Activated T-cell treated with anti-CD3 and anti-CD28 coated beads, Interleukin-2, amount 50 U/mL, for 24 hours (primary cell): ENCODE results near the gene ARFGEF2.
A peak's percentile ranks its signal among the peaks of the same experiment; 100 is the strongest.
"Not testable (repeated sequence)": the region's sequence is repeated elsewhere in the genome, so short reads cannot be mapped to it uniquely, and the experiment has no call there.

Source experiments
- DNase-seq: peaks from one replicate; pipeline ENCODE4 v3.0.0-alpha.2; 2020
- H3K27ac Mint-ChIP-seq: 2 replicates; pipeline ENCODE4 v1.8.0; 2020; ENCODE audit warnings: mild to moderate bottlenecking, mixed read lengths
- H3K27me3 Mint-ChIP-seq: 2 replicates; pipeline ENCODE4 v1.8.0; 2020; ENCODE audit warnings: mixed read lengths
- H3K36me3 Mint-ChIP-seq: 2 replicates; pipeline ENCODE4 v1.8.0; 2020; ENCODE audit warnings: low read depth, mixed read lengths
- H3K4me1 Mint-ChIP-seq: 2 replicates; pipeline ENCODE4 v1.8.0; 2020; ENCODE audit warnings: low read depth, mixed read lengths
- H3K4me3 Mint-ChIP-seq: 2 replicates; pipeline ENCODE4 v1.8.0; 2020; ENCODE audit warnings: mild to moderate bottlenecking, moderate library complexity, mixed read lengths
- H3K9me3 Mint-ChIP-seq: 2 replicates; pipeline ENCODE4 v1.8.0; 2020; ENCODE audit warnings: mixed read lengths

ARFGEF2 gene

DNA sequence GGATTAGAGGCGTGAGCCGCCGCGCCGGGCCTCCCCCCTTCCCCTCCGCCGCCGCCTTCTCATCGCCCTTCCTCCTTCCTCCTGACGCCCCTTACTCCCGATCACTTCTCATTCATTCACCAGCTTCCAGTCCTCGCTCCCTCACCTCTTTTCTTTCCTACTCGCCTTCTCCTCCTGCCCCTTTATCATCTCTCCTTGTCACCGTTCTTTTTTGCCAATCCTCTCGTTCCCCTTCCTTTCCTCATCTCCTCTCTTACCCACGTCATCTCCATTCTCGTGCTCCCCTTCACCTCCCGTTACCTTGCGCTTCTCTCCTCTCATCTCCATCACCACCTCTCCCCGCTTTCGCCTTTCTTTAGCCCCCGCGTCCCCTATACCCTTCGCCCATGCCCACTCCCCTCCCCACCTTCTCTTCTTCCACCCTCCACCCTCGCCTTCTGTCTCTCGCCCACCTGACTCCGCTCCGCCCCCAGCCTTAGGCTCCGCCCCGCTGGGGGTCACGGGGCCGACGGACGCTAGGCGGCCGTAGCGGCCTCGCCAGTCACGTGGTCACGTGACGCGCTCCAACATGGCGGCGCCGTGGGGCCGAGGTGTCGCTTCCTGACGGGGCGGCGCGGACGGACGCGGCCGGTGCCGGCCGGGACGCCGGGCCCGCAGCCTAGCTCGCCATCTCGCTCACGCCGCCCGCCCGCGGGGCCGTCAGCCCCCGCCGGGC is at the start of gene ARFGEF2:
Gene ARFGEF2 (plus strand): TSS at position 544 of the 715 bp plus-strand sequence. CDS start 179 bp downstream, outside the sequence.
- H3K36me3 Mint-ChIP-seq = peaks cover 20% of the 10 kb centered on the region
- no peaks in the 10 kb centered on the region for H3K27me3 Mint-ChIP-seq
- DNase-seq = peak; percentile 96
- H3K9me3 Mint-ChIP-seq = no peaks in the 10 kb centered on the region
- H3K4me3 Mint-ChIP-seq = peak within 1 kb of the TSS; percentile 88
- H3K4me1 Mint-ChIP-seq = peaks cover 48% of the 10 kb centered on the region
- H3K27ac Mint-ChIP-seq = peak within 1 kb of the TSS; percentile 96

DNA sequence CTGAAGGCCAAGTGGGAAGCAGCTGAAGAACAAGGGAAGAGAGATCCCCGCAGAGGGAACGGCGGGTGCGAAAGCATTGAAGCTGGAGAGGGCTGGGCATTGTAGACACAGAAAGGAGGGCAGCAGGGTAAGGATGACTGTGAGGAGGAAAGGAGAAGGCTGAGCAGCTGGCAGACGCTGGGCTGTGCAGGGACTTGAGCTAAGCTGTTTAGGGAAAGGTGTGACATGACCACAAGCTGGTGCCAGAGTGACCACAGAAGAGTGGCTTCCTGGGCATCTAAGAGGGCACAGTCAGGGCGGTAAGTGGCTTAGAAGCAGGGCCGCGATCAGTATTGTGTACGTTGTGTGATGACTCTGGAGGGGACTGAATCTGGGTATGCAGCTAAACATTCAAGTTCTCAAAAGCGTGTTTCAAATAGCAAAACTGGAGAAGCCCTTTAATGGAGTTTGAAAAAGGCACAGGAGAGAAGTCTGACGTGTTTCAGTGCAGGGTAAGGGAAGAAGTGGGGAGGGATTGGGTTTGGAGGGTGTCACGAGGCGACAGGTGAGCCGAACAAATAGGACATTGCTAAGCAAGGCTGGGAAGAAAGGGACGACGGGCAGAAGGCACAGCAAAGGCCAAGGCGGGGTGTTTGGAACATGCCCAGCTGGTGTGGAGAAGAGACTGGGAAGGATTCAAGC is 46.1 kb upstream of the ARFGEF2 start:
- Mint-ChIP-seq H3K9me3 (peaks cover 4% of the 10 kb centered on the region), H3K27ac (peak overlapping the region; percentile 5), H3K4me3 (no peak overlapping the region), H3K4me1 (peaks cover 9% of the 10 kb centered on the region), H3K36me3 (no peaks in the 10 kb centered on the region), H3K27me3 (no peaks in the 10 kb centered on the region)
- DNase-seq = no peak

DNA sequence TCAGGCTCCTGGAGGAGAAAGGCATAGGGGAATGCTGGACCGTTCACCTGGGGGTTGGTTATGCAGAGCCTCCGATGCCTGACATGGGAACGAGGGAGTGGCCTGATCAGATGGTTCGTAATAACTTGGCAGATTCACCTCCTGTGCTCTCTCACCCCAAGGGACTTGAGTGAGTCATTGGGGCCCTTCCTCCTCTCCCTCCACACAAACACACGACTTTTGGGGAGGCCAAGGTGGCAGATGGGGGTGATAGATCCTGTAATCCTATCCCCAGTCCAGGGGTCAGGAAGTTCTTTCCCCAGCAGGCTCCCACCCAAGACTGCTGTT is 45.6 kb upstream of the ARFGEF2 start:
- Mint-ChIP-seq H3K4me1 (peaks cover 9% of the 10 kb centered on the region), H3K27ac (no peak overlapping the region), H3K4me3 (no peak overlapping the region), H3K27me3 (no peaks in the 10 kb centered on the region), H3K36me3 (no peaks in the 10 kb centered on the region), H3K9me3 (peaks cover 4% of the 10 kb centered on the region)
- no peak for DNase-seq

DNA sequence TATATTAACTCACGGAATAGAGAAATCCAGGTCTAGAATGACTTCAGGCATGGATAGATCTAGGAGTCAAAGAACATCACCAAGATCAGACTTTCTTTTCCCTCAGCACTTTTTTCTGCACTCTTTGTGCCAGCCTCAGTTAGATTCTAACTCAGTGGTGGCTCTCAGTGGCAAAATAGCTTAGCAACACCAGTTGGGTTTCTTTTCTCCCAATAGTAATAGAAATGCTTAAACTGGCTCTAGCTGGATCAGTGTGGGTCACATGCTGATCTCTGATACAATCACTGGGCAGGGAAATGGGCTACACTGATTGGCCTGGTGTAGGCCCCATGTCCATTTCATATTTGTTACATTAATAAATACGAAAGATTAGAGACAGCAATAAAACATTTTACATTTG is 44.2 kb upstream of the ARFGEF2 start:
- peaks cover 6% of the 10 kb centered on the region for H3K4me1 Mint-ChIP-seq
- H3K4me3 Mint-ChIP-seq = no peak overlapping the region
- H3K27me3 Mint-ChIP-seq = no peaks in the 10 kb centered on the region
- no peak for DNase-seq
- H3K27ac Mint-ChIP-seq = no peak overlapping the region
- H3K36me3 Mint-ChIP-seq = no peaks in the 10 kb centered on the region
- peaks cover 4% of the 10 kb centered on the region for H3K9me3 Mint-ChIP-seq

- H3K27ac Mint-ChIP-seq = no peak overlapping the region
Observed at GRCh38 chr20:48878534-48879248, 42.8 kb upstream of the ARFGEF2 start.

GRCh38 chr20:48879612-48880245 is 41.8 kb upstream of the ARFGEF2 start:
- H3K4me3 Mint-ChIP-seq = no peak overlapping the region
- H3K36me3 Mint-ChIP-seq = no peaks in the 10 kb centered on the region
- H3K4me1 Mint-ChIP-seq = no peaks in the 10 kb centered on the region
- no peak for DNase-seq
- no peaks in the 10 kb centered on the region for H3K27me3 Mint-ChIP-seq
- H3K27ac Mint-ChIP-seq = no peak overlapping the region
- no peaks in the 10 kb centered on the region for H3K9me3 Mint-ChIP-seq

More at GRCh38 chr20:48878534-48879248, 42.8 kb upstream of the ARFGEF2 start:
- H3K4me1 Mint-ChIP-seq = no peaks in the 10 kb centered on the region
- DNase-seq = no peak
- H3K27me3 Mint-ChIP-seq = no peaks in the 10 kb centered on the region
- H3K36me3 Mint-ChIP-seq = no peaks in the 10 kb centered on the region
- no peak overlapping the region for H3K4me3 Mint-ChIP-seq
- no peaks in the 10 kb centered on the region for H3K9me3 Mint-ChIP-seq

DNA sequence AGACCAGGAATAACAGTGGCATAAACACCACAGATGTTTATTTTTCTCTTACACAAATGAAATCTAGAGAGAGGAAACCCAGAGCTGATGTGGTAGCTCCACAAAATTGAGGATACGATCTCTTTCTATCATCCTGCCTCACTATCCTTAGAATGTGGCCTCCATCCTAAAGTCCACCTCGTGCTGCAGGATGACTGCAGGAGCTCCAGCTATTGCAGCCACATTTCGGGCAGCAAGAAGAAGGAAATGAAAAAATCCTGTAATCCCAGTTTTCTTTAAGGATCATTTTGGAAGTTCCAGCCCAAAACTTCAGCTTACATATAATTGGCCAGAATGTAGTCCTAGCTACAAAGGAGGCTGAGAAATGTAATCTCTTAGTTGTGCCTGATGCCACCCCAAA is 41.2 kb upstream of the ARFGEF2 start:
- no peak for DNase-seq
- Mint-ChIP-seq H3K9me3 (no peaks in the 10 kb centered on the region), H3K27ac (no peak overlapping the region), H3K27me3 (no peaks in the 10 kb centered on the region), H3K36me3 (no peaks in the 10 kb centered on the region), H3K4me3 (no peak overlapping the region), H3K4me1 (no peaks in the 10 kb centered on the region)

GRCh38 chr20:48880981-48881657 is 40.4 kb upstream of the ARFGEF2 start:
- H3K27ac Mint-ChIP-seq = no peak overlapping the region
- H3K9me3 Mint-ChIP-seq = no peaks in the 10 kb centered on the region
- H3K27me3 Mint-ChIP-seq = no peaks in the 10 kb centered on the region
- no peak overlapping the region for H3K4me3 Mint-ChIP-seq
- no peaks in the 10 kb centered on the region for H3K36me3 Mint-ChIP-seq
- no peaks in the 10 kb centered on the region for H3K4me1 Mint-ChIP-seq
- DNase-seq = no peak

DNA sequence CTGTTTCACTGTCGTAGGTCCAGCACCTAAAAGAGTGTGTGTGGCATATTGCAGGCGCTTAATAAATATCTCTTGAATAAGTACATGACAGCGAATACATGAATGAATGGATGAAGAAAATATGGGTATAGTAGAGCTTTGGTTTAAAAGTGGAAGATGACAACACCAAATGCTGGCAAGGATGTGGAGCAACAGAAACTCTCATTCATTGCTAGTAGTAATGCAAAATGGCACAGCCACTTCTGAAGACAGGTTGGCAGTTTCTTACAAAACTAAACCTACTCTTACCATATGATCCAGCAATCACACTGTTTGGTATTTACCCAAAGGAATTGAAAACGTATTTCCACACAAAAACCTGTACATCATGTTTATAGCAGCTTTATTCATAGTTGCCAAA is 36.3 kb upstream of the ARFGEF2 start:
- DNase-seq = no peak
- Mint-ChIP-seq H3K27me3 (no peaks in the 10 kb centered on the region), H3K36me3 (no peaks in the 10 kb centered on the region), H3K4me1 (no peaks in the 10 kb centered on the region), H3K27ac (no peak overlapping the region), H3K4me3 (no peak overlapping the region), H3K9me3 (no peaks in the 10 kb centered on the region)

DNA sequence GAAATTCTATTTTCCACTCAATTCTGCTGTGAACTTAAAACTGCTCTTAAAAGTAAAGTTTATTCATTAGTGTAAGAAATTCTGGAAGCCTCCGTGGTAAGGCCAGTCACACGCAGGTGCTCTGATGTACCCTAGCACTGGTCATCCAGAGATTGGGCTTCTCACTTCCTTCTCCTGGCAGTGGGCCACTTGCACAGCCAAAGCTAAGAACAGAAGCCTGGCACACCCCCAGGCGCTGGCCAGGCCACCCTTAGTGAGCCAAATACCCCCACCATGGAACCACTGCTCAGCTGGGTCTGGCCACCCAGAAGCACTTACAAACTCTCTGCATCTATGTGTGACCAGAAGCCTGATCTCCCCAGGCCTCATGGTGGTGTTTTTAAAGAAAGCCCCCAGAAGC is 35.3 kb upstream of the ARFGEF2 start:
- Mint-ChIP-seq H3K27me3 (no peaks in the 10 kb centered on the region), H3K9me3 (no peaks in the 10 kb centered on the region), H3K4me1 (no peaks in the 10 kb centered on the region), H3K36me3 (no peaks in the 10 kb centered on the region), H3K4me3 (no peak overlapping the region), H3K27ac (no peak overlapping the region)
- DNase-seq = no peak

- DNase-seq = no peak
- Mint-ChIP-seq H3K27me3 (no peaks in the 10 kb centered on the region), H3K27ac (no peak overlapping the region), H3K36me3 (no peaks in the 10 kb centered on the region), H3K4me3 (no peak overlapping the region), H3K4me1 (no peaks in the 10 kb centered on the region), H3K9me3 (no peaks in the 10 kb centered on the region)
Observed at GRCh38 chr20:48886811-48887210, 34.7 kb upstream of the ARFGEF2 start.

DNA sequence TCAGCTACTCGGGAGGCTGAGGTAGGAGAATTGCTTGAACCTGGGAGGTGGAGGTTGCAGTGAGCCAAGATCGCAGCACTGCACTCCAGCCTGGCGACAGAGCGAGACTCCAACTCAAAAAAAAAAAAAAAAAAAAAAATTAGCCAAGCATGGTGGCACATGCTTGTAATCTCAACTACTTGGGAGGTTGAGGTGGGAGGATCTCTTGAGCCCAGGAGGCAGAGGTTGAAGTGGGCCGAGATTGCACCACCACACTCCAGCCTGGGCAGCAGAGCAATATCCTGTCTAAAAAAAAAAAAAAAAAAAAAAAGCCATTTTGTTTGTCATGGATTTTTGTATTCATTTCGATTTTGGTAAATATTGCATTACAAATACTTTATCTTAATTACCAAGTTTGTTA is 33.0 kb upstream of the ARFGEF2 start:
- H3K4me1 Mint-ChIP-seq = not testable (repeated sequence)

GRCh38 chr20:48889140-48889790 is 32.2 kb upstream of the ARFGEF2 start:
- Mint-ChIP-seq H3K4me3 (no peak overlapping the region), H3K4me1 (no peaks in the 10 kb centered on the region), H3K27me3 (no peaks in the 10 kb centered on the region), H3K36me3 (no peaks in the 10 kb centered on the region), H3K9me3 (peaks cover 2% of the 10 kb centered on the region), H3K27ac (no peak overlapping the region)
- DNase-seq = no peak

More for the DNA sequence above, 33.0 kb upstream of the ARFGEF2 start:
- H3K4me3 Mint-ChIP-seq, DNase-seq, H3K36me3 Mint-ChIP-seq, H3K27ac Mint-ChIP-seq, H3K27me3 Mint-ChIP-seq, H3K9me3 Mint-ChIP-seq: not testable (repeated sequence)
